ENCODE measurements around the gene AGAP1. TPM values are rescaled to one million over a fixed set of nuclear protein-coding genes. Genes with fewer than 3 reads are reported as not detected.

Gene AGAP1
- total RNA-seq, 1 experiment from 2014 or later: 25.8 TPM

GRCh38 chr2:235611349-235611748 lies 117.5 kb downstream of the AGAP1 start:
- H3K27ac ChIP-seq (ENCODE audit: insufficient read length, low read depth, low read length): no peak overlapping the region
- H2BK20ac ChIP-seq (ENCODE audit: low read depth, low read length, poor library complexity, severe bottlenecking): no peak overlapping the region
- no peak overlapping the region for H4K91ac ChIP-seq (ENCODE audit: insufficient read length, low read depth, low read length)
- no peaks in the 10 kb centered on the region for H3K27me3 ChIP-seq (ENCODE audit: insufficient read depth, low read length)
- no peak overlapping the region for H2AFZ ChIP-seq (ENCODE audit: low read length)
- H4K20me1 ChIP-seq (ENCODE audit: control insufficient read depth, insufficient read depth, insufficient read length): no peaks in the 10 kb centered on the region
- H2BK15ac ChIP-seq (ENCODE audit: low read depth, low read length): no peak overlapping the region
- no peak overlapping the region for H2BK5ac ChIP-seq (ENCODE audit: insufficient read length, low read length)
- H4K5ac ChIP-seq (ENCODE audit: insufficient read length, low read depth, low read length): no peak overlapping the region
- Mint-ChIP-seq H3K27ac (no peak overlapping the region), H3K27me3 (ENCODE audit: low read depth) (no peaks in the 10 kb centered on the region), H3K36me3 (ENCODE audit: insufficient read depth in 1 of 3, low read depth in 3 of 3) (no peaks in the 10 kb centered on the region; a peak in 1 of 7 replicates), H3K4me3 (no peak overlapping the region; a peak in 1 of 5 replicates), H3K4me1 (peaks cover 13 to 19% of the 10 kb centered on the region in 2 experiments), H3K9me3 (no peaks in the 10 kb centered on the region)
- TF ChIP-seq, protein P1, sequence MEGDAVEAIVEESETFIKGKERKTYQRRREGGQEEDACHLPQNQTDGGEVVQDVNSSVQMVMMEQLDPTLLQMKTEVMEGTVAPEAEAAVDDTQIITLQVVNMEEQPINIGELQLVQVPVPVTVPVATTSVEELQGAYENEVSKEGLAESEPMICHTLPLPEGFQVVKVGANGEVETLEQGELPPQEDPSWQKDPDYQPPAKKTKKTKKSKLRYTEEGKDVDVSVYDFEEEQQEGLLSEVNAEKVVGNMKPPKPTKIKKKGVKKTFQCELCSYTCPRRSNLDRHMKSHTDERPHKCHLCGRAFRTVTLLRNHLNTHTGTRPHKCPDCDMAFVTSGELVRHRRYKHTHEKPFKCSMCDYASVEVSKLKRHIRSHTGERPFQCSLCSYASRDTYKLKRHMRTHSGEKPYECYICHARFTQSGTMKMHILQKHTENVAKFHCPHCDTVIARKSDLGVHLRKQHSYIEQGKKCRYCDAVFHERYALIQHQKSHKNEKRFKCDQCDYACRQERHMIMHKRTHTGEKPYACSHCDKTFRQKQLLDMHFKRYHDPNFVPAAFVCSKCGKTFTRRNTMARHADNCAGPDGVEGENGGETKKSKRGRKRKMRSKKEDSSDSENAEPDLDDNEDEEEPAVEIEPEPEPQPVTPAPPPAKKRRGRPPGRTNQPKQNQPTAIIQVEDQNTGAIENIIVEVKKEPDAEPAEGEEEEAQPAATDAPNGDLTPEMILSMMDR (conservative IDR thresholded peaks at IDR 0.05): no peak
- H2BK120ac ChIP-seq (ENCODE audit: low read depth, low read length, poor library complexity, severe bottlenecking): no peak overlapping the region
- no CpG with 5 or more reads among the region's 1 CpG for WGBS (ENCODE audit: extremely low coverage, insufficient read length, low lambda C conversion rate)
- H3K9me3 ChIP-seq (ENCODE audit: control insufficient read depth, low read depth, low read length): no peaks in the 10 kb centered on the region
- H3T11ph ChIP-seq (ENCODE audit: low read length): no peak overlapping the region
- no peak overlapping the region for H3K4ac ChIP-seq (ENCODE audit: low read depth, low read length)
- H2BK12ac ChIP-seq (ENCODE audit: insufficient read length, low read depth, low read length): no peak overlapping the region
- H4K8ac ChIP-seq (replicated peaks; ENCODE audit: insufficient read length, low read depth, low read length): no peak overlapping the region
- H3K4me2 ChIP-seq (ENCODE audit: insufficient read depth, insufficient read length, low read length): no peak overlapping the region
- H3K4me1 ChIP-seq (ENCODE audit: insufficient read depth, low read length): no peaks in the 10 kb centered on the region; the same call in 1 of the 2 replicates
- H3K14ac ChIP-seq (ENCODE audit: insufficient read depth, low read length): no peak overlapping the region
- peaks cover 8% of the 10 kb centered on the region for H3K79me2 ChIP-seq (ENCODE audit: insufficient read depth, low read length)
- peaks cover 10% of the 10 kb centered on the region for H3K79me1 ChIP-seq (ENCODE audit: insufficient read depth, low read depth, low read length, poor library complexity, severe bottlenecking)
- H3K23me2 ChIP-seq (ENCODE audit: insufficient read length, low read depth, low read length, poor library complexity, severe bottlenecking): no peaks in the 10 kb centered on the region
- H3K9ac ChIP-seq (ENCODE audit: extremely low read depth, insufficient read length, low read length): no peak overlapping the region
- no peak overlapping the region for H2AK5ac ChIP-seq (ENCODE audit: insufficient read length, low read length)
- H3K23ac ChIP-seq (ENCODE audit: insufficient read length, low read depth, low read length): no peak overlapping the region
- no peak for DNase-seq
- H3K56ac ChIP-seq (ENCODE audit: insufficient read length, low read depth, low read length): no peak overlapping the region
- no peak overlapping the region for H3K18ac ChIP-seq (ENCODE audit: insufficient read length, low read depth, low read length)

Measured in H9 (cell line).